ENCODE data around the gene POLR2C.
"Not testable (repeated sequence)": the region's sequence is repeated elsewhere in the genome, so short reads cannot be mapped to it uniquely, and the experiment has no call there.

Gene POLR2C

DNA sequence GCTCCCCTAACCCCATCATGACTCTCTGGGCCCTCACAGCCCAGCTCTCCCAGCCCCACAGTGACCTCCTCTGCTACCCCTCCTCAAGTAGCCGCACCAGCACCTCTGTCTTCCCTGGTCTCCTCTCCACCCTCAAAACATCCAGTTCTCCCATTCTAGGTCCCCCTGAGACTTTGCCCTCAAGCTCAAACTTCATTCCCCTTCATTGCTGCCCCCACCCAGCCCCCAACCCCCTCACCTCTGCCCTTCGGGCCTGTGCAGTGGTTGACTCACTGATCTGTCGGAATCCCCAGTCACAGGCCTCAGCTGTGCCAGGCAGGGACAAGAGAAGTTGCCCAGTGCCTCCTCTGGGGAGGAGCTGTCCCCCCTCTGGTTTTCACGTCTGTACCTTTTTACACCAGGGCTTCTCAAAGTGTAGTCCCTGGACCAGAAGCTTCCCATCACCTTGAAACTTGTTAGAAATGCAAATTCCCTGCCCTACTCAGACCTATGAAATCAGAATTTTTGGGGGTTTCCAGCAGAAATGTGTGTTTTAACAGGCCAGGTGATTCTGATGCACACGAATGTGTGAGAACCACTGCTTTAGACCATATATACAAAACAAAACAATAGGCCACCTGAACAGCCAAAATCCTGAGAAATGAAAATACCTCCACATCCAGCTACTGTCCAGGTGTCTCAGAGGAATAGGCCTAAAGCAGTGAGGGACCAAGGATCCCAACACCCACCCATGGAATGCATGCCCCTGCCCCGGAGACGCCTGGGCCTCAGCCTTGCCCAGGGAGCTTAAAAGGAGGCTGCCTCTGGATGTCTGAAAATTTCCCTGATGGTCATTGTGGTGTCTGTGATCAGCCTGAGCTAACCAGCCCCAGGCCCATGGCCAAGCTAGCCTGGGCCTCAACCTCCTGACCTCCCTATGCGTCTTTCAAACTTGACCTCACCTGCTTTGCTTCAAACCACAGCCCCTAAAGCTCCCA lies 24.7 kb downstream of the POLR2C start:
- in situ Hi-C loops (cut with HindIII; ENCODE audit: low pct_ligation_motif_present, low sequenced_read_pairs): no loop called here
- TF ChIP-seq, protein P1, sequence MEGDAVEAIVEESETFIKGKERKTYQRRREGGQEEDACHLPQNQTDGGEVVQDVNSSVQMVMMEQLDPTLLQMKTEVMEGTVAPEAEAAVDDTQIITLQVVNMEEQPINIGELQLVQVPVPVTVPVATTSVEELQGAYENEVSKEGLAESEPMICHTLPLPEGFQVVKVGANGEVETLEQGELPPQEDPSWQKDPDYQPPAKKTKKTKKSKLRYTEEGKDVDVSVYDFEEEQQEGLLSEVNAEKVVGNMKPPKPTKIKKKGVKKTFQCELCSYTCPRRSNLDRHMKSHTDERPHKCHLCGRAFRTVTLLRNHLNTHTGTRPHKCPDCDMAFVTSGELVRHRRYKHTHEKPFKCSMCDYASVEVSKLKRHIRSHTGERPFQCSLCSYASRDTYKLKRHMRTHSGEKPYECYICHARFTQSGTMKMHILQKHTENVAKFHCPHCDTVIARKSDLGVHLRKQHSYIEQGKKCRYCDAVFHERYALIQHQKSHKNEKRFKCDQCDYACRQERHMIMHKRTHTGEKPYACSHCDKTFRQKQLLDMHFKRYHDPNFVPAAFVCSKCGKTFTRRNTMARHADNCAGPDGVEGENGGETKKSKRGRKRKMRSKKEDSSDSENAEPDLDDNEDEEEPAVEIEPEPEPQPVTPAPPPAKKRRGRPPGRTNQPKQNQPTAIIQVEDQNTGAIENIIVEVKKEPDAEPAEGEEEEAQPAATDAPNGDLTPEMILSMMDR (IDR thresholded peaks at IDR 0.05; ENCODE audit: low read depth, low read length, missing control alignments): no peak
- no peak overlapping the region for H3K27ac ChIP-seq
- DNase-seq: no peak
- no peaks in the 10 kb centered on the region for H3K36me3 ChIP-seq (replicated peaks)
- H3K27me3 ChIP-seq (replicated peaks): no peaks in the 10 kb centered on the region
- no peak overlapping the region for H3K4me3 ChIP-seq (ENCODE audit: low read depth, low read length)

DNA sequence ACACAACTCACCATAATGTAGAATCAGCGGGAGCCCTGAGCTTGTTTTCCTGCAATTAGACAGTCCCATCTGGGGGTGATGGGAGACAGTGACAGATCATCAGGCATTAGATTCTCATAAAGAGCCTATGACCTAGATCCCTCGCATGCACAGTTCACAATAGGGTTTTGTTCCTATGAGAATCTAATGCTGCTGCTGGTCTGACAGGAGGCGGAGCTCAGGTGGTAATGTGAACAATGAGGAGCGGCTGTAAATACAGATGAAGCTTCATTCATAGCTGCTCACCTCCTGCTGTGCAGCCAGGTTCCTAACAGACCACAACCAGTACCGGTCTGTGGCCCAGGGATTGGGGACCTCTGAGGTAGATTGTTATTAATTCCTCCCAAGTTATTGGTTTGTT lies 26.8 kb downstream of the POLR2C start:
- H3K27ac ChIP-seq: no peak overlapping the region
- in situ Hi-C loops (cut with HindIII; ENCODE audit: low pct_ligation_motif_present, low sequenced_read_pairs): no loop called here

DNA sequence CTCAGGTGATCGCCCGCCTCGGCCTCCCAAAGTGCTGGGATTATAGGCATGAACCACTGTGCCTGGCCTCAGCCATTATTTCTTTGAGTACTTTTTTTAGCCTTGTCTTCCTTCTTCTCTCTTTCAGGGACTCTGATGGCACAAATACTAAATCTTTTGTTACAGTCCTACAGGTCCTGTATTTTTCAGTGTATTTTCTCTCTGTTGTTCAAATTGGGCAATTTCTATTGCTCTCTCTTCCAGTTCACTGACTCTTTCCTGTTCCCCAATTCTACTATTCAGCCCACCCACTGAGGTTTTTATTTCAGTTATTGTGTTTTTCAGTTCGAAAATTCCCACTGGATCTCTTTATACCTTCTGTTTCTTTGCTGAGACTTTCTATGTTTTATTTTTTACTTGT lies 31.3 kb downstream of the POLR2C start:
- TF ChIP-seq, protein P1 (IDR thresholded peaks at IDR 0.05; ENCODE audit: low read depth, low read length, missing control alignments): no peak
- no peaks in the 10 kb centered on the region for H3K27me3 ChIP-seq (replicated peaks)
- in situ Hi-C loops (cut with HindIII; ENCODE audit: low pct_ligation_motif_present, low sequenced_read_pairs): no loop called here

More for the DNA sequence above, 26.8 kb downstream of the POLR2C start:
- Histone ChIP-seq H3K4me3 (ENCODE audit: low read depth, low read length) (no peak overlapping the region), H3K36me3 (replicated peaks) (no peaks in the 10 kb centered on the region), H3K27me3 (replicated peaks) (no peaks in the 10 kb centered on the region)
- TF ChIP-seq, protein P1 (IDR thresholded peaks at IDR 0.05; ENCODE audit: low read depth, low read length, missing control alignments): no peak
- DNase-seq: no peak

DNA sequence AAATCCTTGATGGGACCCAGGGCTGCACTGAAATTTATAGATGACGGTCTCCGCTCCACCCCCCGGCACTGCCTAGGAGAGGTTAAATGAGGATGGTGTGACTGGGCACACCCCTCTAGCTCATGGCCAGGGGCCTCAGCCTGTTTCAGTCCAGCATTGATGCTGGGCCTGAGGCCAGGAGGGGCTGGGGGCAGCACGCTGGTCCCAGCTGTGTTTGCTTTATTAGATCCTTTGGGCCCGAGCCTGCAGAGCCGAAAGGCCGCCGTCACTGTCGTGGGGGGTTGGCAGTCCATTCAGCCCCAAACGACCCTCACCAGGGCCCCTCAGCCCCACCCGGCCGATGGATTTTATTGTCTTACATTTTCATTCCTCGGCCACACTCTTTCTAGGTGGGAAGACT lies 34.6 kb downstream of the POLR2C start:
- Histone ChIP-seq H3K4me3 (ENCODE audit: low read depth, low read length) (no peak overlapping the region), H3K36me3 (replicated peaks) (no peaks in the 10 kb centered on the region), H3K27me3 (replicated peaks) (no peaks in the 10 kb centered on the region), H3K27ac (no peak overlapping the region)
- DNase-seq: no peak
- in situ Hi-C loops (cut with HindIII; ENCODE audit: low pct_ligation_motif_present, low sequenced_read_pairs): no loop called here
- TF ChIP-seq, protein P1 (IDR thresholded peaks at IDR 0.05; ENCODE audit: low read depth, low read length, missing control alignments): no peak

More for the DNA sequence above, 31.3 kb downstream of the POLR2C start:
- Histone ChIP-seq H3K27ac (no peak overlapping the region), H3K36me3 (replicated peaks) (no peaks in the 10 kb centered on the region), H3K4me3 (ENCODE audit: low read depth, low read length) (no peak overlapping the region)
- no peak for DNase-seq

DNA sequence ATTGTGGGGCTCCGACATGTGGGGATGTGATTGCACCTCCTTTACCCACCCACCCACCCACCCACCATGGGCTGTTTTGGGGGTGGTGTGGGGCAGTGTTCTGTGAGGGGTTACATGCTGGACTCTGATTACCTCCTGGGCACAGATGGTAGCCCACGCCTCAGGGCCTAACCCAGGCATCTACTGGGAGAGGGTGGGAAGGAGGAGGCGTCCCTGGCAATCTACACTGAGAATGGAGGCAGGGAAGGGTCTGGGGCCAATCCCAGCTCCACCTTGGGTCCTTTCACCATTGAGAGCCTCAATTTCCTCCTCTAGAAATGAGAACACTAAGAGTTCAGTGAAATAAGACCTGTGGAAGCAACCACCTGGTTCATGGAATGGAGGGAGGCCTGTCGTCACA lies 35.6 kb downstream of the POLR2C start:
- H3K27me3 ChIP-seq (replicated peaks): no peaks in the 10 kb centered on the region
- in situ Hi-C loops (cut with HindIII; ENCODE audit: low pct_ligation_motif_present, low sequenced_read_pairs): no loop called here
- no peak overlapping the region for H3K4me3 ChIP-seq (ENCODE audit: low read depth, low read length)
- no peak overlapping the region for H3K27ac ChIP-seq
- no peaks in the 10 kb centered on the region for H3K36me3 ChIP-seq (replicated peaks)
- no peak for DNase-seq
- TF ChIP-seq, protein P1 (IDR thresholded peaks at IDR 0.05; ENCODE audit: low read depth, low read length, missing control alignments): no peak

DNA sequence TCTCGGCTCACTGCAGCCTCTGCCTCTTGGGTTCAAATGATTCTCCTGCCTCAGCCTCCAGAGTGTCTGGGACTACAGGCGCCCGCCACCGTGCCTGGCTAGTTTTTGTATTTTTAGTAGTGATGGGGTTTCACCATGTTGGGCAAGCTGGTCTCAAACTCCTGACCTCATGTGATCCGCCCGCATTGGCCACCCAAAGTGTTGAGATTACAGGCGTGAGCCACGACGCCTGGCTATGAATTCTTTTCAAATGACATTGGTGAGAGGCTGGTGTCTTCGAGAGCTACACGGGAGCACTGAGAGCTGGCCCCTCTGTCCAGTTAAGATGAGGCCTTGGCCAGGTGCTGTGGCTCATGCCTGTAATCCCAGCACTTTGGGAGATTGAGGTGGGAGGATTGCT lies 37.5 kb downstream of the POLR2C start:
- in situ Hi-C loops (cut with HindIII; ENCODE audit: low pct_ligation_motif_present, low sequenced_read_pairs); H3K4me3 ChIP-seq (ENCODE audit: low read depth, low read length); H3K36me3 ChIP-seq (replicated peaks); H3K27me3 ChIP-seq (replicated peaks); H3K27ac ChIP-seq; DNase-seq: not testable (repeated sequence)
